ENCODE results near the gene SVEP1.

SVEP1 gene

GRCh38 chr9:110316261-110317075 lies 263.1 kb downstream of the SVEP1 start:
- DNase-seq, result peak in 3 of 4 experiments; percentile 18 to 29 (median 27)

Data from suppressor macrophage (primary cell).